ENCODE results near the gene TRIM24. TPM values are rescaled to one million over a fixed set of nuclear protein-coding genes. Genes with fewer than 3 reads are reported as not detected.
"Not testable (repeated sequence)": the region's sequence is repeated elsewhere in the genome, so short reads cannot be mapped to it uniquely, and the experiment has no call there.

The TRIM24 gene
- total RNA-seq, 1 experiment from 2014 or later: 113 TPM

GRCh38 chr7:138525757-138526156, 65.7 kb downstream of the TRIM24 start (continued):
- TF ChIP-seq, protein P1, sequence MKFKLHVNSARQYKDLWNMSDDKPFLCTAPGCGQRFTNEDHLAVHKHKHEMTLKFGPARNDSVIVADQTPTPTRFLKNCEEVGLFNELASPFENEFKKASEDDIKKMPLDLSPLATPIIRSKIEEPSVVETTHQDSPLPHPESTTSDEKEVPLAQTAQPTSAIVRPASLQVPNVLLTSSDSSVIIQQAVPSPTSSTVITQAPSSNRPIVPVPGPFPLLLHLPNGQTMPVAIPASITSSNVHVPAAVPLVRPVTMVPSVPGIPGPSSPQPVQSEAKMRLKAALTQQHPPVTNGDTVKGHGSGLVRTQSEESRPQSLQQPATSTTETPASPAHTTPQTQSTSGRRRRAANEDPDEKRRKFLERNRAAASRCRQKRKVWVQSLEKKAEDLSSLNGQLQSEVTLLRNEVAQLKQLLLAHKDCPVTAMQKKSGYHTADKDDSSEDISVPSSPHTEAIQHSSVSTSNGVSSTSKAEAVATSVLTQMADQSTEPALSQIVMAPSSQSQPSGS (CRISPR knock-in tag; IDR thresholded peaks at IDR 0.05; ENCODE audit: borderline replicate concordance, low read depth): no peak

DNA sequence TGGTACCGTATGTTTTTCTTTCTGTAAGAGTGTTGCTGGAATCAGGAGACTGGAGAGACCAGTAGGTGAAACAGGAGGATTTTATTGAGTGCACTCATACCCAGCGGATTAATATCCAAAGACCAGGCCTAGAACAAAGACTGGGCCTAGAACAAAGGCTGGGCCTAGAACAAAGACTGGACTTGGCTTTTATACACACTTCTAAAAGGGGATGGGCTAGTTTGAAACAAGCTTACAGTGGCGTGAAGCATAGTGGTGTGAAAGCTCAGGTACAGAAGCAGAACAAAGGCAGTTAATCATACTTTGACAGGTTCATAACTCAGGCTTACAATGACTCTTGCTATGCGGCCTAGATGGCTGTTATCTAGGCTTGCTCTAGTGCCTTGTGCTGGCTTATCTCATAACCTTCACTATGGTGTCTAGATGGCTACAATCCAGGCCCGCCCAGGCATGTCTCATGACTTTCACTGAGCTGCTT, 67.7 kb downstream of the TRIM24 start:
- no peak for DNase-seq (ENCODE audit: low spot score)
- POLR2A ChIA-PET: no interaction called here

GRCh38 chr7:138536833-138537232, 76.8 kb downstream of the TRIM24 start:
- H3K27me3 Mint-ChIP-seq (ENCODE audit: low read depth); H3K9me3 Mint-ChIP-seq; H3K4me3 Mint-ChIP-seq; ATAC-seq; POLR2A ChIA-PET; DNase-seq (ENCODE audit: low spot score): not testable (repeated sequence)
- peaks cover 94% of the 10 kb centered on the region for H3K36me3 Mint-ChIP-seq
- CTCF ChIA-PET: interaction anchor here (0.7 to 1.0 kb wide), 2 partner anchors 108 to 202 kb away, joined by 3 read pairs; no protein-coding TSS in a partner anchor
- peaks cover 31% of the 10 kb centered on the region for H3K4me1 Mint-ChIP-seq
- H3K27ac Mint-ChIP-seq: peak overlapping the region; percentile 71

More for the DNA sequence above, 67.7 kb downstream of the TRIM24 start:
- no peak for ATAC-seq
- Mint-ChIP-seq H3K27me3 (ENCODE audit: low read depth) (no peaks in the 10 kb centered on the region; the same call in 1 of the 2 replicates), H3K27ac (no peak overlapping the region), H3K4me1 (peaks cover 3% of the 10 kb centered on the region), H3K36me3 (peaks cover 87% of the 10 kb centered on the region), H3K9me3 (peaks cover 50% of the 10 kb centered on the region), H3K4me3 (no peak overlapping the region)
- CTCF ChIA-PET: no interaction called here
- TF ChIP-seq NR1H2 (CRISPR knock-in tag; IDR thresholded peaks at IDR 0.05): no peak
- TF ChIP-seq GTF2I (CRISPR knock-in tag; conservative IDR thresholded peaks at IDR 0.05): no peak
- TF ChIP-seq, protein P2, sequence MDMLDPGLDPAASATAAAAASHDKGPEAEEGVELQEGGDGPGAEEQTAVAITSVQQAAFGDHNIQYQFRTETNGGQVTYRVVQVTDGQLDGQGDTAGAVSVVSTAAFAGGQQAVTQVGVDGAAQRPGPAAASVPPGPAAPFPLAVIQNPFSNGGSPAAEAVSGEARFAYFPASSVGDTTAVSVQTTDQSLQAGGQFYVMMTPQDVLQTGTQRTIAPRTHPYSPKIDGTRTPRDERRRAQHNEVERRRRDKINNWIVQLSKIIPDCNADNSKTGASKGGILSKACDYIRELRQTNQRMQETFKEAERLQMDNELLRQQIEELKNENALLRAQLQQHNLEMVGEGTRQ (CRISPR knock-in tag; IDR thresholded peaks at IDR 0.05): no peak
- no peak for TF ChIP-seq JUN (CRISPR knock-in tag; IDR thresholded peaks at IDR 0.05)
- TF ChIP-seq, protein P3, sequence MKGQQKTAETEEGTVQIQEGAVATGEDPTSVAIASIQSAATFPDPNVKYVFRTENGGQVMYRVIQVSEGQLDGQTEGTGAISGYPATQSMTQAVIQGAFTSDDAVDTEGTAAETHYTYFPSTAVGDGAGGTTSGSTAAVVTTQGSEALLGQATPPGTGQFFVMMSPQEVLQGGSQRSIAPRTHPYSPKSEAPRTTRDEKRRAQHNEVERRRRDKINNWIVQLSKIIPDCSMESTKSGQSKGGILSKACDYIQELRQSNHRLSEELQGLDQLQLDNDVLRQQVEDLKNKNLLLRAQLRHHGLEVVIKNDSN (CRISPR knock-in tag; IDR thresholded peaks at IDR 0.05): no peak
- TF ChIP-seq KAT7 (CRISPR knock-in tag; IDR thresholded peaks at IDR 0.05; ENCODE audit: borderline replicate concordance): no peak
- 0 out of 2 replicates have a peak, but pooled peaks have one; percentile 55 for TF ChIP-seq EMX1 (CRISPR knock-in tag; IDR thresholded peaks at IDR 0.05)
- TF ChIP-seq ZNF396 (CRISPR knock-in tag; IDR thresholded peaks at IDR 0.05; ENCODE audit: borderline replicate concordance): no peak
- TF ChIP-seq TCF7 (CRISPR knock-in tag; IDR thresholded peaks at IDR 0.05; ENCODE audit: low read depth): no peak
- no peak for TF ChIP-seq ZNF416 (CRISPR knock-in tag; IDR thresholded peaks at IDR 0.05)
- TF ChIP-seq, protein P4, sequence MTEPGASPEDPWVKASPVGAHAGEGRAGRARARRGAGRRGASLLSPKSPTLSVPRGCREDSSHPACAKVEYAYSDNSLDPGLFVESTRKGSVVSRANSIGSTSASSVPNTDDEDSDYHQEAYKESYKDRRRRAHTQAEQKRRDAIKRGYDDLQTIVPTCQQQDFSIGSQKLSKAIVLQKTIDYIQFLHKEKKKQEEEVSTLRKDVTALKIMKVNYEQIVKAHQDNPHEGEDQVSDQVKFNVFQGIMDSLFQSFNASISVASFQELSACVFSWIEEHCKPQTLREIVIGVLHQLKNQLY (CRISPR knock-in tag; IDR thresholded peaks at IDR 0.05): no peak
- TF ChIP-seq, protein P5, sequence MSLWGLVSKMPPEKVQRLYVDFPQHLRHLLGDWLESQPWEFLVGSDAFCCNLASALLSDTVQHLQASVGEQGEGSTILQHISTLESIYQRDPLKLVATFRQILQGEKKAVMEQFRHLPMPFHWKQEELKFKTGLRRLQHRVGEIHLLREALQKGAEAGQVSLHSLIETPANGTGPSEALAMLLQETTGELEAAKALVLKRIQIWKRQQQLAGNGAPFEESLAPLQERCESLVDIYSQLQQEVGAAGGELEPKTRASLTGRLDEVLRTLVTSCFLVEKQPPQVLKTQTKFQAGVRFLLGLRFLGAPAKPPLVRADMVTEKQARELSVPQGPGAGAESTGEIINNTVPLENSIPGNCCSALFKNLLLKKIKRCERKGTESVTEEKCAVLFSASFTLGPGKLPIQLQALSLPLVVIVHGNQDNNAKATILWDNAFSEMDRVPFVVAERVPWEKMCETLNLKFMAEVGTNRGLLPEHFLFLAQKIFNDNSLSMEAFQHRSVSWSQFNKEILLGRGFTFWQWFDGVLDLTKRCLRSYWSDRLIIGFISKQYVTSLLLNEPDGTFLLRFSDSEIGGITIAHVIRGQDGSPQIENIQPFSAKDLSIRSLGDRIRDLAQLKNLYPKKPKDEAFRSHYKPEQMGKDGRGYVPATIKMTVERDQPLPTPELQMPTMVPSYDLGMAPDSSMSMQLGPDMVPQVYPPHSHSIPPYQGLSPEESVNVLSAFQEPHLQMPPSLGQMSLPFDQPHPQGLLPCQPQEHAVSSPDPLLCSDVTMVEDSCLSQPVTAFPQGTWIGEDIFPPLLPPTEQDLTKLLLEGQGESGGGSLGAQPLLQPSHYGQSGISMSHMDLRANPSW (CRISPR knock-in tag; conservative IDR thresholded peaks at IDR 0.05; ENCODE audit: low read depth): no peak
- TF ChIP-seq, protein P6, sequence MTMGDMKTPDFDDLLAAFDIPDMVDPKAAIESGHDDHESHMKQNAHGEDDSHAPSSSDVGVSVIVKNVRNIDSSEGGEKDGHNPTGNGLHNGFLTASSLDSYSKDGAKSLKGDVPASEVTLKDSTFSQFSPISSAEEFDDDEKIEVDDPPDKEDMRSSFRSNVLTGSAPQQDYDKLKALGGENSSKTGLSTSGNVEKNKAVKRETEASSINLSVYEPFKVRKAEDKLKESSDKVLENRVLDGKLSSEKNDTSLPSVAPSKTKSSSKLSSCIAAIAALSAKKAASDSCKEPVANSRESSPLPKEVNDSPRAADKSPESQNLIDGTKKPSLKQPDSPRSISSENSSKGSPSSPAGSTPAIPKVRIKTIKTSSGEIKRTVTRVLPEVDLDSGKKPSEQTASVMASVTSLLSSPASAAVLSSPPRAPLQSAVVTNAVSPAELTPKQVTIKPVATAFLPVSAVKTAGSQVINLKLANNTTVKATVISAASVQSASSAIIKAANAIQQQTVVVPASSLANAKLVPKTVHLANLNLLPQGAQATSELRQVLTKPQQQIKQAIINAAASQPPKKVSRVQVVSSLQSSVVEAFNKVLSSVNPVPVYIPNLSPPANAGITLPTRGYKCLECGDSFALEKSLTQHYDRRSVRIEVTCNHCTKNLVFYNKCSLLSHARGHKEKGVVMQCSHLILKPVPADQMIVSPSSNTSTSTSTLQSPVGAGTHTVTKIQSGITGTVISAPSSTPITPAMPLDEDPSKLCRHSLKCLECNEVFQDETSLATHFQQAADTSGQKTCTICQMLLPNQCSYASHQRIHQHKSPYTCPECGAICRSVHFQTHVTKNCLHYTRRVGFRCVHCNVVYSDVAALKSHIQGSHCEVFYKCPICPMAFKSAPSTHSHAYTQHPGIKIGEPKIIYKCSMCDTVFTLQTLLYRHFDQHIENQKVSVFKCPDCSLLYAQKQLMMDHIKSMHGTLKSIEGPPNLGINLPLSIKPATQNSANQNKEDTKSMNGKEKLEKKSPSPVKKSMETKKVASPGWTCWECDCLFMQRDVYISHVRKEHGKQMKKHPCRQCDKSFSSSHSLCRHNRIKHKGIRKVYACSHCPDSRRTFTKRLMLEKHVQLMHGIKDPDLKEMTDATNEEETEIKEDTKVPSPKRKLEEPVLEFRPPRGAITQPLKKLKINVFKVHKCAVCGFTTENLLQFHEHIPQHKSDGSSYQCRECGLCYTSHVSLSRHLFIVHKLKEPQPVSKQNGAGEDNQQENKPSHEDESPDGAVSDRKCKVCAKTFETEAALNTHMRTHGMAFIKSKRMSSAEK (CRISPR knock-in tag; IDR thresholded peaks at IDR 0.05; ENCODE audit: borderline replicate concordance): 0 out of 2 replicates have a peak, but pooled peaks have one; percentile 11
- TF ChIP-seq HMGXB4 (CRISPR knock-in tag; IDR thresholded peaks at IDR 0.05): no peak

All from WTC11 (cell line).